ENCODE measurements around the gene RABAC1.

DNA sequence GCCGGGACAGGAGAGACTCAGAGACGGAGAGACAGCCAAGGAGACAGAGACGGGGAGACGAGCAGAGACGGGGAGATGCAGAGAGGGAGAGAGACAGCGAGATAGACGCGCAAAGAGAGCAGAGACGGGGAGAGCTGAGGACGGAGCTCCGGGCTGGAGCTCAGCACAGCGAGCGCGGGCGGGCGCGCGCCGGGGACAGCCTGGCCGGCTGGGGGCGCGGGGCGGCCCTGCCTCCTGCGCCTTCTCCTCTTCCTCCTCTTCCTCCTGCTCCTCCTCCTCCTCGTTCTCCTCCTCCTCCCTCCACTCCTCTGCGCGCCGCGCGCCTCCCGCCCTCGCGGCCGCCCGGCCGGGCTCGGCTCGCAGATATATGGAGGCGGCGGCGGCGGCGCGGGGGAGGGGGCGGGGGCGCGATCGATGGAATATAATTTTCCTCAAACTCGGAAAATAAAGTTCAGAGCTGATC lies 30.9 kb downstream of the RABAC1 start, which contains the start of gene ERFL:
- TF ChIP-seq, protein P1, sequence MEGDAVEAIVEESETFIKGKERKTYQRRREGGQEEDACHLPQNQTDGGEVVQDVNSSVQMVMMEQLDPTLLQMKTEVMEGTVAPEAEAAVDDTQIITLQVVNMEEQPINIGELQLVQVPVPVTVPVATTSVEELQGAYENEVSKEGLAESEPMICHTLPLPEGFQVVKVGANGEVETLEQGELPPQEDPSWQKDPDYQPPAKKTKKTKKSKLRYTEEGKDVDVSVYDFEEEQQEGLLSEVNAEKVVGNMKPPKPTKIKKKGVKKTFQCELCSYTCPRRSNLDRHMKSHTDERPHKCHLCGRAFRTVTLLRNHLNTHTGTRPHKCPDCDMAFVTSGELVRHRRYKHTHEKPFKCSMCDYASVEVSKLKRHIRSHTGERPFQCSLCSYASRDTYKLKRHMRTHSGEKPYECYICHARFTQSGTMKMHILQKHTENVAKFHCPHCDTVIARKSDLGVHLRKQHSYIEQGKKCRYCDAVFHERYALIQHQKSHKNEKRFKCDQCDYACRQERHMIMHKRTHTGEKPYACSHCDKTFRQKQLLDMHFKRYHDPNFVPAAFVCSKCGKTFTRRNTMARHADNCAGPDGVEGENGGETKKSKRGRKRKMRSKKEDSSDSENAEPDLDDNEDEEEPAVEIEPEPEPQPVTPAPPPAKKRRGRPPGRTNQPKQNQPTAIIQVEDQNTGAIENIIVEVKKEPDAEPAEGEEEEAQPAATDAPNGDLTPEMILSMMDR (IDR thresholded peaks at IDR 0.05): no peak
- TF ChIP-seq POLR2A (IDR thresholded peaks at IDR 0.05) (no peak), EP300 (IDR thresholded peaks at IDR 0.05) (no peak), POLR2AphosphoS5 (IDR thresholded peaks at IDR 0.05) (no peak)
